SK-N-SH treated with all-trans-retinoic acid at 6 μM for 48 hours (cell line): ENCODE results near the gene ISYNA1.

Source experiments
- ATAC-seq: fragments of 200-7000 bp; cut with Tn5 transposase; 3 replicates; pipeline ENCODE4 v1.9.1; 2020; ENCODE audit warnings: mild to moderate bottlenecking, moderate library complexity
- ARNTL ChIP-seq: fragments of 450-650 bp; formaldehyde crosslinking; IDR thresholded peaks from 2 replicates; pipeline ENCODE4 v1.5.0; 2020; ENCODE audit warnings: low read depth, mild to moderate bottlenecking, moderate library complexity, borderline replicate concordance
- BACH2 ChIP-seq: fragments of 250-450 bp; sonication (Bioruptor Pico); IDR thresholded peaks from 2 replicates; pipeline ENCODE4 v1.9.0; 2021; ENCODE audit warnings: mild to moderate bottlenecking, borderline replicate concordance
- CSDC2 ChIP-seq: fragments of 250-450 bp; sonication (Bioruptor Pico); IDR thresholded peaks from 2 replicates; pipeline ENCODE4 v1.5.0; 2020; ENCODE audit warnings: mild to moderate bottlenecking, moderate library complexity
- ESRRG ChIP-seq: fragments of 250-450 bp; sonication (Bioruptor Pico); IDR thresholded peaks from 2 replicates; pipeline ENCODE4 v1.6.1; 2021; ENCODE audit warnings: mild to moderate bottlenecking
- GLIS3 ChIP-seq: fragments of 250-450 bp; sonication (Bioruptor Pico); IDR thresholded peaks from 2 replicates; pipeline ENCODE4 v1.5.0; 2020; ENCODE audit warnings: mild to moderate bottlenecking, moderate library complexity
- ISL1 ChIP-seq: fragments of 250-450 bp; sonication (Bioruptor Pico); IDR thresholded peaks from 2 replicates; pipeline ENCODE4 v2.1.2; 2022; ENCODE audit warnings: mild to moderate bottlenecking, moderate library complexity
- OSR1 ChIP-seq: fragments of 250-450 bp; sonication (Bioruptor Pico); IDR thresholded peaks from 2 replicates; pipeline ENCODE4 v1.8.0; 2022; ENCODE audit warnings: moderate library complexity, mild to moderate bottlenecking, inconsistent platforms
- PPARA ChIP-seq: fragments of 250-450 bp; sonication (Bioruptor Pico); IDR thresholded peaks from 2 replicates; pipeline ENCODE4 v1.5.0; 2020; ENCODE audit warnings: mild to moderate bottlenecking, borderline replicate concordance
- RARB ChIP-seq: fragments of 250-450 bp; sonication (Bioruptor Pico); IDR thresholded peaks from 2 replicates; pipeline ENCODE4 v1.8.0; 2021; ENCODE audit warnings: mild to moderate bottlenecking, moderate library complexity
- TCF4 ChIP-seq: fragments of 250-450 bp; sonication (Bioruptor Pico); IDR thresholded peaks from 2 replicates; pipeline ENCODE4 v1.8.0; 2021; ENCODE audit warnings: mild to moderate bottlenecking, moderate library complexity, borderline replicate concordance
- TOX ChIP-seq: fragments of 250-450 bp; sonication (Bioruptor Pico); IDR thresholded peaks from 2 replicates; pipeline ENCODE4 v1.8.0; 2021; ENCODE audit warnings: mild to moderate bottlenecking, moderate library complexity, borderline replicate concordance
- ZC3H10 ChIP-seq: fragments of 250-450 bp; sonication (Bioruptor Pico); IDR thresholded peaks from 2 replicates; pipeline ENCODE4 v1.5.1; 2021; ENCODE audit warnings: mild to moderate bottlenecking, moderate library complexity
- ZFP3 ChIP-seq: fragments of 250-450 bp; sonication (Bioruptor Pico); IDR thresholded peaks from 2 replicates; pipeline ENCODE4 v1.5.0; 2020; ENCODE audit warnings: mild to moderate bottlenecking, moderate library complexity
- ZFP30 ChIP-seq: fragments of 450-650 bp; formaldehyde crosslinking; IDR thresholded peaks from 2 replicates; pipeline ENCODE4 v1.5.0; 2022; ENCODE audit warnings: mild to moderate bottlenecking, moderate library complexity
- ZNF565 ChIP-seq: fragments of 450-650 bp; formaldehyde crosslinking; conservative IDR thresholded peaks from 2 replicates; pipeline ENCODE4 v1.5.0; 2020; ENCODE audit warnings: low read depth, mild to moderate bottlenecking, moderate library complexity
- ZNF70 ChIP-seq: fragments of 450-650 bp; formaldehyde crosslinking; IDR thresholded peaks from 2 replicates; pipeline ENCODE4 v1.5.0; 2020; ENCODE audit warnings: mild to moderate bottlenecking, moderate library complexity
- ZNF8 ChIP-seq: fragments of 450-650 bp; formaldehyde crosslinking; IDR thresholded peaks from 2 replicates; pipeline ENCODE4 v1.5.0; 2020; ENCODE audit warnings: mild to moderate bottlenecking, moderate library complexity
- TF ChIP-seq, protein P1 (sequence below): fragments of 250-450 bp; sonication (Bioruptor Pico); IDR thresholded peaks from 2 replicates; pipeline ENCODE4 v1.8.0; 2020; ENCODE audit warnings: mild to moderate bottlenecking, moderate library complexity, borderline replicate concordance
- TF ChIP-seq, protein P2 (sequence below): fragments of 250-450 bp; sonication (Bioruptor Pico); IDR thresholded peaks from 2 replicates; pipeline ENCODE4 v1.5.1; 2021; ENCODE audit warnings: mild to moderate bottlenecking, moderate library complexity
- TF ChIP-seq, protein P3 (sequence below): fragments of 250-450 bp; sonication (Bioruptor Pico); IDR thresholded peaks from 2 replicates; pipeline ENCODE4 v1.5.0; 2020; ENCODE audit warnings: mild to moderate bottlenecking, moderate library complexity

Gene ISYNA1

DNA sequence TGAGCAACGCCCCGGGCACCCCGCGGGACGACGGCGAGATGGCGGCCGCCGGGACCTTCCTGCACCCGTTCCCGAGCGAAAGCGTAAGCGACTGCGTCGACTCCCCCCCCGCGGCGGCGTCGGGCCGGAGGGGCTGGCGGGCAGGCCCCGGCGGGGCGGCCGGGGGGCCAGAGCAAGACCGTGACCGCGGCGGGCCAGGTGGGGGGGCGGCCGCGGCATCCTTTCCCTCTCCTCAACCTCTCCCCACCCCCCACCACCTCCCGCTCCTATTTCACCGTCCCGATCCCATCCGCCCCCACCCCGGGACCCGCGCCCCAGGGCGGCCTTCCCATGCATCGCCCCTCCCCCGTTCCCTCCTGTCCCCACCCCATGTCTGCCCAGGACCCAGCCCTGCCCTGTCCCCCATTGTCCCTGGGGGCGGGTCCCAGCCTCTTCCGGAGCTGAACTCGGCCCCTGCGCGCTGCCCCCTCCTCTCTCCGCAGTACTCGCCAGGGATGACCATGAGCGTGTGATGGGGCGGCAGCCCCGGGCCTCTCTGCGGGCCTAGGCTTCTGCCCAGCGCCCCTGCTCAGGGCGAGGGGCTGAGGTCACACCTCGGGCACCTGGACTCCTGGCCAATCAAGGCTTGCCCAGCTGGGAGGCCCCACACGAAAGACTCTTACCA is 4.1 kb downstream of the ISYNA1 start:
- ATAC-seq = no peak
- TF ChIP-seq ZC3H10 (CRISPR knock-in tag) (0 out of 2 replicates have a peak, but pooled peaks have one; percentile 23), ARNTL (CRISPR knock-in tag) (no peak), GLIS3 (CRISPR knock-in tag) (peak; percentile 76; the same call in 1 of the 2 replicates)

DNA sequence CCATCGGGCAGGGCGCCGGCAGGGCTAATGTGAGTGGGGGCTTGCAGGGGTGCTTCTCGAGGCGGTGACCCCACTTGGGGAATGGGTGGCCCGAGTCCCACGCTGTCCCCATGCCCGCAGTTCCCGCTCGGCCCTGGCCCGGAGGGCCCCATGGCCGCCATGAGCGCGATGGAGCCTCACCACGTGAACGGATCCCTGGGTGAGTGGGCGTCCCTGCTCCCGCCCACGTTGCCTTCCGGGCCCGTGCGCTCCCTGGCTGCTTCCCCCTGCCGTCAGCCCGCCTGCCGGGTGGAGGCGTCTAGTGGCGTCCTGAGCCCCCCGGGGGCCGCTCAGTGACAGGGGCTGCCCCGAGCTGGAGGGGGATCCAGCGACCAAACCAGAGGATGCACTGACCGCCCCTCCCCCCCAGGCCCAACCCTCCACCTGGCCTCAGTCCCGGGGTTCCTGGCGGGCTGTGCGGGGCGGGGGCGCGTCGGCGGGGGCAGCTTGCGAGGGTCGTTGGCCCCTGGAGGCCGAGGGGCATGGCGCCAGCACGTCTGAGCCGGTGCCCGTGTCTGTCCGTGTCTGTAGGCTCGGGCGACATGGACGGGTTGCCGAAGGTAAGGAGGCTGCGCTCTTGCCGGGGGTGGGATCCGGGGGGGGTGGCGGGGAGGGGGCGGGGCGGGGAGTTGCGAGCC is 4.8 kb downstream of the ISYNA1 start:
- no peak for ATAC-seq
- TF ChIP-seq ESRRG (CRISPR knock-in tag) (0 out of 2 replicates have a peak, but pooled peaks have one; percentile 3), ZFP3 (peak; percentile 40; the same call in 1 of the 2 replicates), ZNF8 (CRISPR knock-in tag) (no peak), TCF4 (CRISPR knock-in tag) (no peak)
- TF ChIP-seq, protein P1, sequence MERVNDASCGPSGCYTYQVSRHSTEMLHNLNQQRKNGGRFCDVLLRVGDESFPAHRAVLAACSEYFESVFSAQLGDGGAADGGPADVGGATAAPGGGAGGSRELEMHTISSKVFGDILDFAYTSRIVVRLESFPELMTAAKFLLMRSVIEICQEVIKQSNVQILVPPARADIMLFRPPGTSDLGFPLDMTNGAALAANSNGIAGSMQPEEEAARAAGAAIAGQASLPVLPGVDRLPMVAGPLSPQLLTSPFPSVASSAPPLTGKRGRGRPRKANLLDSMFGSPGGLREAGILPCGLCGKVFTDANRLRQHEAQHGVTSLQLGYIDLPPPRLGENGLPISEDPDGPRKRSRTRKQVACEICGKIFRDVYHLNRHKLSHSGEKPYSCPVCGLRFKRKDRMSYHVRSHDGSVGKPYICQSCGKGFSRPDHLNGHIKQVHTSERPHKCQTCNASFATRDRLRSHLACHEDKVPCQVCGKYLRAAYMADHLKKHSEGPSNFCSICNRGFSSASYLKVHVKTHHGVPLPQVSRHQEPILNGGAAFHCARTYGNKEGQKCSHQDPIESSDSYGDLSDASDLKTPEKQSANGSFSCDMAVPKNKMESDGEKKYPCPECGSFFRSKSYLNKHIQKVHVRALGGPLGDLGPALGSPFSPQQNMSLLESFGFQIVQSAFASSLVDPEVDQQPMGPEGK (CRISPR knock-in tag) = peak; percentile 73; the same call in 1 of the 2 replicates

DNA sequence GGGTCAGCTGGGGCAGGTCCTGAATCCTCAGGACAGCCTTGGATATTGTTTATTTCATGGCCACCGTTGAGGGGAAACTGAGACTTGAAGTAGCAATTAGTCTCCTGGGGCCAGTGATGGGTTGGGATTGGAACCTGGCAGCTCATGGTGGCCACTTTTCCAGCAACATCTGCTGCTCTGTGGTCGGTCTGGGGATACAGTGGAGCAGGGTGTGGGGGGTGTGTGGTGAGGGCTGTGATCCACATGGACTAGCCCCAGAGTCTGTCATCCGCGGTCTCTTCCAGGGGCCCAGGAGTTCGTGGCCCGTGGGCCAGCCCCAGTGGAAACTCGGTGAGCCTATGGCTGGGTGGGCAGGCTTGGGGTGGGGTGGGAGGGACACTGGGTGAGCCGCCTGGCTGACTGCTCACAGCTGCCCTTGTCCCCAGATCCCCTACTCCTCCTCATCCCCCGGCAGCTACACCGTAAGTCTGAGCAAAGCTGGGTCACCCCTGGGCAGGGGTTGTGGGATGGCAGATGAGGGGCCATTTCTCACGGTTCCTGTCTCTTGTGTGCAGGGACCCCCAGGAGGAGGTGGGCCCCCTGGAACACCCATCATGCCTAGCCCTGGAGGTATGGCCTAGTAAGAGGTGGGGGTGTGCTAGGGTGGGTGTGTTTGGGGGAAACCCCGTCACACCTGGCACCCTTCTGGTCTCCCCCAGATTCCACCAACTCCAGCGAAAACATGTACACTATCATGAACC is 5.5 kb downstream of the ISYNA1 start:
- no peak for ATAC-seq
- TF ChIP-seq, protein P2, sequence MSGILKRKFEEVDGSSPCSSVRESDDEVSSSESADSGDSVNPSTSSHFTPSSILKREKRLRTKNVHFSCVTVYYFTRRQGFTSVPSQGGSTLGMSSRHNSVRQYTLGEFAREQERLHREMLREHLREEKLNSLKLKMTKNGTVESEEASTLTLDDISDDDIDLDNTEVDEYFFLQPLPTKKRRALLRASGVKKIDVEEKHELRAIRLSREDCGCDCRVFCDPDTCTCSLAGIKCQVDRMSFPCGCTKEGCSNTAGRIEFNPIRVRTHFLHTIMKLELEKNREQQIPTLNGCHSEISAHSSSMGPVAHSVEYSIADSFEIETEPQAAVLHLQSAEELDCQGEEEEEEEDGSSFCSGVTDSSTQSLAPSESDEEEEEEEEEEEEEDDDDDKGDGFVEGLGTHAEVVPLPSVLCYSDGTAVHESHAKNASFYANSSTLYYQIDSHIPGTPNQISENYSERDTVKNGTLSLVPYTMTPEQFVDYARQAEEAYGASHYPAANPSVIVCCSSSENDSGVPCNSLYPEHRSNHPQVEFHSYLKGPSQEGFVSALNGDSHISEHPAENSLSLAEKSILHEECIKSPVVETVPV = no peak
- no peak for TF ChIP-seq ZFP30 (CRISPR knock-in tag)
- TF ChIP-seq RARB (CRISPR knock-in tag) = no peak
- TF ChIP-seq GLIS3 (CRISPR knock-in tag) = no peak
- TF ChIP-seq, protein P3, sequence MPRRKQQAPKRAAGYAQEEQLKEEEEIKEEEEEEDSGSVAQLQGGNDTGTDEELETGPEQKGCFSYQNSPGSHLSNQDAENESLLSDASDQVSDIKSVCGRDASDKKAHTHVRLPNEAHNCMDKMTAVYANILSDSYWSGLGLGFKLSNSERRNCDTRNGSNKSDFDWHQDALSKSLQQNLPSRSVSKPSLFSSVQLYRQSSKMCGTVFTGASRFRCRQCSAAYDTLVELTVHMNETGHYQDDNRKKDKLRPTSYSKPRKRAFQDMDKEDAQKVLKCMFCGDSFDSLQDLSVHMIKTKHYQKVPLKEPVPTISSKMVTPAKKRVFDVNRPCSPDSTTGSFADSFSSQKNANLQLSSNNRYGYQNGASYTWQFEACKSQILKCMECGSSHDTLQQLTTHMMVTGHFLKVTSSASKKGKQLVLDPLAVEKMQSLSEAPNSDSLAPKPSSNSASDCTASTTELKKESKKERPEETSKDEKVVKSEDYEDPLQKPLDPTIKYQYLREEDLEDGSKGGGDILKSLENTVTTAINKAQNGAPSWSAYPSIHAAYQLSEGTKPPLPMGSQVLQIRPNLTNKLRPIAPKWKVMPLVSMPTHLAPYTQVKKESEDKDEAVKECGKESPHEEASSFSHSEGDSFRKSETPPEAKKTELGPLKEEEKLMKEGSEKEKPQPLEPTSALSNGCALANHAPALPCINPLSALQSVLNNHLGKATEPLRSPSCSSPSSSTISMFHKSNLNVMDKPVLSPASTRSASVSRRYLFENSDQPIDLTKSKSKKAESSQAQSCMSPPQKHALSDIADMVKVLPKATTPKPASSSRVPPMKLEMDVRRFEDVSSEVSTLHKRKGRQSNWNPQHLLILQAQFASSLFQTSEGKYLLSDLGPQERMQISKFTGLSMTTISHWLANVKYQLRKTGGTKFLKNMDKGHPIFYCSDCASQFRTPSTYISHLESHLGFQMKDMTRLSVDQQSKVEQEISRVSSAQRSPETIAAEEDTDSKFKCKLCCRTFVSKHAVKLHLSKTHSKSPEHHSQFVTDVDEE = no peak
- TF ChIP-seq PPARA (CRISPR knock-in tag) = no peak
- TF ChIP-seq TCF4 (CRISPR knock-in tag) = no peak
- TF ChIP-seq OSR1 = no peak
- TF ChIP-seq CSDC2 = no peak
- TF ChIP-seq TOX (CRISPR knock-in tag) = no peak

DNA sequence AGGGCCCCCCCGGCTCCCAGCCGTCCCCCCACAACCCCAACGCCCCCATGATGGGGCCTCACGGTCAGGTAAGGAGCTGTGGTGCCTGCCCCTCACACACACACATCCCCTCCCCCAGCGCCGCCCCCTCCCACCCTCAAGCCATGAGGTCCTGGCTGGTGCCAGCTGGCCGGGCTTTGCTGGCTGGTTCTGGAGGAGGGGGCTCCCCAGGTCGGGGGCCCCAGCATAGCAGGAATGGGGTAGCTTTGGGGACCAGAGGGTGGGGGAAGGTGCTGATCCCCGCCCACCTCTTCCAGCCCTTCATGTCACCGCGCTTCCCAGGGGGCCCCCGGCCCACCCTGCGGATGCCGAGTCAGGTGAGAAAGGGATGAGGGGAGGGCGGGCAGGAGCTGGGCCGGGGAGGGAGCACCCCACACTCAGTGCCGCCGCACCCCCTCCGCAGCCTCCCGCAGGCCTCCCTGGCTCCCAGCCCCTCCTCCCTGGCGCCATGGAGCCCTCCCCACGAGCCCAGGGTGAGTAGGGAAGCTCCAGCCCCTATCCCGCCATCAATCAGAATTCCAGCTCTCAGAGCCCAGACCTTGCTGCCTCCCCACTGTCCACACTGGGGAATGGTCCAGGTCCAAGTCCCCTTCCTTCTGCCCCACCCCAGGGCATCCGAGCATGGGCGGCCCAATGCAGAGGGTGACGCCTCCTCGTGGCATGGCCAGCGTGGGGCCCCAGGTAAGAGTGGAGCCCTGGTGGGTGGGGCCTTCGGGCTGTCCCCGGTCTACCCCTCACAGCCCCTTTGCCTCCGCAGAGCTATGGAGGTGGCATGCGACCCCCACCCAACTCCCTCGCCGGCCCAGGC is 6.4 kb downstream of the ISYNA1 start:
- ATAC-seq = no peak
- TF ChIP-seq, protein P1 (CRISPR knock-in tag) = no peak
- TF ChIP-seq ZNF565 (CRISPR knock-in tag) = no peak
- TF ChIP-seq TOX (CRISPR knock-in tag) = no peak
- TF ChIP-seq ZFP30 (CRISPR knock-in tag) = no peak
- TF ChIP-seq ISL1 = no peak
- no peak for TF ChIP-seq RARB (CRISPR knock-in tag)
- TF ChIP-seq BACH2 (CRISPR knock-in tag) = no peak
- no peak for TF ChIP-seq PPARA (CRISPR knock-in tag)
- no peak for TF ChIP-seq ARNTL (CRISPR knock-in tag)
- TF ChIP-seq OSR1 = no peak
- TF ChIP-seq ZNF70 (CRISPR knock-in tag) = no peak
- TF ChIP-seq TCF4 (CRISPR knock-in tag) = no peak
- TF ChIP-seq ZC3H10 (CRISPR knock-in tag) = no peak
- TF ChIP-seq, protein P3 = no peak
